ENCODE measurements around the gene DRP2.

Gene DRP2

DNA sequence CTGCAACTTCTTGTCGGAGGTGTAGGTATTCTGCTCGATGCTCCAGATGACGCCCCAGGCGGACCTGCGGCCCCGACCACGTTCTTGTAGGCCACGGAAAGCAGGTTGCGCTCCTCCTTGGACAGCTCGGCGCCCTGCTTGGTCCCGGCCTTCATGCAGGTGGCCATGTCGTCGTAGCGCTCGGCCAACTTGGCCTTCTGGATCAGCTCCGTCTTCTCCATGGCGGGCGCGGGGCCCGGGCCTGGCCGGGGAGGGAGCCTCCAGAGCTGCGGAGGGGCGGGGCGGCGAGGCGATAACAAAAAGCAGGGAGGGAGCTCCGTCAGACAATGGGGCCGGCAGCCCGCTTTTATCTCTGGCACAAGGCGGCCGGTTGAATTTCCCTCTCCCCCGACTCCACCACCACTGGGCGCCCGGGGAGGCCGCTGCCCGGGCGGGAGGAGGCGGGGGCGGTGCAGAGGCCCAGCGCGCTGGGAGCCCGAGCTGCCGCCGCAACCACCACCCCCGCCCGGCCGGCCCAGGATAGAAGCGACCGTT is 28.3 kb upstream of the DRP2 start:
- TF ChIP-seq HDGF (IDR thresholded peaks at IDR 0.05; ENCODE audit: borderline replicate concordance) (no peak), FOXK2 (IDR thresholded peaks at IDR 0.05) (no peak)
- DNase-seq (ENCODE audit: extremely low spot score): no peak
- CTCF ChIA-PET: no interaction called here
- POLR2A ChIA-PET: no interaction called here

DNA sequence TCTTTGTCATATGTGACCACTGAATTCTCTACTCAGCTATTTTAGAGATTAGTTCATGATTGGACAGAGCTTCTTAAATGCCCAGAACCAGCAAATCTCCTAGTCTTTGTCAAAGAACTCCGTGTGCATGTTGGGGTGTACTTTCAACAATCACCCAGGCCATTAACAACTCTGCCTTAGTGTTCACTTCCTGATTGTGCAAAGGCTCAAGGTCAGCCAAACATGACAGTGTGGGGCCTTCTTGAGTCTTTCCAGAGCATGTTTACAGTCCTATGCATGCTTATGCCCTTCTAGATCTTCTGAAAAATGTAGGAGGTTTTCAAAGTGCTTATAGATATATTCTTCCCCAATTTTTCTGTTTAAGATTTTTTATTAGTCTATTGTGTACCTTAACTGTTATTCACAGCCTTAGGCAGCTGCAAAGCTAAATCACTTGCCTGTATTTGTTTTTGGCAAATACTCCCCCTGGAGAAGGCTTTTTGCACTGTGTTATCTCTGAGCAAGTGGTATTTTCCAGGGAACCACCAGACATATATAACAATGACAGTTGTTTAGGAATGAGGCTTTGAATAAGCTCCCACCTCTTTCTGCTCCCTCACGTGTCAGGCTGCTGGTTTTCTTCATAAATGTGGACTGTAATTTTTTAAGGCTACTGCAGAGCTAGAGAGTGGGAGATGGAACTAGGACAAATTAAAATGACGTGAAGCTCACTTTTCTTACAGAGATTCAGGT is 24.0 kb upstream of the DRP2 start:
- DNase-seq (ENCODE audit: extremely low spot score): no peak
- TF ChIP-seq L3MBTL2 (conservative IDR thresholded peaks at IDR 0.05): no peak
- TF ChIP-seq BHLHE40 (IDR thresholded peaks at IDR 0.05; ENCODE audit: borderline replicate concordance): no peak
- TF ChIP-seq NFRKB (IDR thresholded peaks at IDR 0.05): no peak
- TF ChIP-seq TARDBP (IDR thresholded peaks at IDR 0.05): no peak
- no peak for TF ChIP-seq HDGF (IDR thresholded peaks at IDR 0.05; ENCODE audit: borderline replicate concordance)
- TF ChIP-seq FOXA1 (IDR thresholded peaks at IDR 0.05): no peak
- TF ChIP-seq ELF4 (IDR thresholded peaks at IDR 0.05): no peak
- POLR2A ChIA-PET: no interaction called here
- CTCF ChIA-PET: no interaction called here

DNA sequence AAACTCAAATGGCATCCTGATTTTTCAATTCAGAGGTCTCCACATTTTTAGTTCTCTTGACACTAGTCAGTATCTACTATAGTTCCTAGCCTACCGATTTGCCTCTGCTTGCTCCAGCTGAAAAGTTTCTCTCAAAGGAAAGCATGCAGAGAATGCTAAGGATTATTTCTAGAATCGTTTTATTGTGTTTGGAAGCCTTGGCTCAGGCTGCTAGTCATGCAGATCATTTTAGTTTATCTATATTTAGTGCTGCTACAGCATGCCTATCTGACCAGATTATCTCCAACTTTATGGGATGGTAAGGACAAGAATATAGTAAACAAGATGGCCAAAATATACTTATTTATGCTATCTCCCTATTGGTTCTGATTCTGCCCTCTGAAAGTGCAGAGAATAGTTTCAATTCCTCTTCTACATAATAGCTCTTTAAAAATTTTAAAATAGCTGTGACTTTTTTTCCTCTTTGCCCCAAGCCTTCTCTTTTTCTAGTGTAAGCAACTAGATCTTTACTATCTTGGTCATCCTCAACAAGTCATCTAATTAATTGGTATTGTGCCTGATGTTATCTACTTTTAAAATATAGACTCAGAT is 15.7 kb upstream of the DRP2 start:
- TF ChIP-seq, protein P1, sequence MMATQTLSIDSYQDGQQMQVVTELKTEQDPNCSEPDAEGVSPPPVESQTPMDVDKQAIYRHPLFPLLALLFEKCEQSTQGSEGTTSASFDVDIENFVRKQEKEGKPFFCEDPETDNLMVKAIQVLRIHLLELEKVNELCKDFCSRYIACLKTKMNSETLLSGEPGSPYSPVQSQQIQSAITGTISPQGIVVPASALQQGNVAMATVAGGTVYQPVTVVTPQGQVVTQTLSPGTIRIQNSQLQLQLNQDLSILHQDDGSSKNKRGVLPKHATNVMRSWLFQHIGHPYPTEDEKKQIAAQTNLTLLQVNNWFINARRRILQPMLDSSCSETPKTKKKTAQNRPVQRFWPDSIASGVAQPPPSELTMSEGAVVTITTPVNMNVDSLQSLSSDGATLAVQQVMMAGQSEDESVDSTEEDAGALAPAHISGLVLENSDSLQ (IDR thresholded peaks at IDR 0.05): no peak
- TF ChIP-seq HDGF (IDR thresholded peaks at IDR 0.05; ENCODE audit: borderline replicate concordance) (no peak), FOXM1 (IDR thresholded peaks at IDR 0.05; ENCODE audit: borderline replicate concordance) (no peak), NFRKB (IDR thresholded peaks at IDR 0.05) (no peak), SUZ12 (IDR thresholded peaks at IDR 0.05) (no peak), TARDBP (IDR thresholded peaks at IDR 0.05) (no peak), ELF4 (IDR thresholded peaks at IDR 0.05) (no peak), ARNT (IDR thresholded peaks at IDR 0.05) (no peak)
- POLR2A ChIA-PET: no interaction called here
- no peak for DNase-seq (ENCODE audit: extremely low spot score)
- CTCF ChIA-PET: no interaction called here

DNA sequence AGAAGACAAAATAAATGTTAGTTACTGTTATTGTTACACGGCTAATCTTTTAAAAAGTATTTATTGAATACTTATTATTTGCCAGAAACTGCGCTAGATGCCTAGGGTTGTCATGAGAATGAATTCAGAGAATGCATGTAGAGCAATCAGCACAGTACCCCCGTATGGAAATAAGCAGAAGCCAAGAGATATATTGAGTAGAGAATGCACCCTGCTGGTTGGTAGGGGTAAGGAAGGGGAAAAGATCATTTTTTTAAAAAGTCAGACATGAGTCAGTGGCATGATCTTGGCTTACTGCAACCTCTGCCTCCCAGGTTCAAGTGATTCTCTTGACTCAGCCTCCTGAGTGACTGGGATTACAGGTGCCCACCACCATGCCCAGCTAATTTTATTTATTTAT is 13.1 kb upstream of the DRP2 start:
- POLR2A ChIA-PET: no interaction called here
- no peak for TF ChIP-seq SUZ12 (IDR thresholded peaks at IDR 0.05)
- TF ChIP-seq ELF4 (IDR thresholded peaks at IDR 0.05): no peak
- no peak for TF ChIP-seq FOXA1 (IDR thresholded peaks at IDR 0.05)
- no peak for TF ChIP-seq NFRKB (IDR thresholded peaks at IDR 0.05)
- no peak for TF ChIP-seq TARDBP (IDR thresholded peaks at IDR 0.05)
- TF ChIP-seq HDGF (IDR thresholded peaks at IDR 0.05; ENCODE audit: borderline replicate concordance): no peak
- no peak for TF ChIP-seq L3MBTL2 (conservative IDR thresholded peaks at IDR 0.05)
- TF ChIP-seq LEF1 (IDR thresholded peaks at IDR 0.05; ENCODE audit: borderline replicate concordance): no peak
- TF ChIP-seq FOXK2 (IDR thresholded peaks at IDR 0.05): no peak
- TF ChIP-seq BHLHE40 (IDR thresholded peaks at IDR 0.05; ENCODE audit: borderline replicate concordance): no peak
- 0 out of 2 replicates have a peak, but pooled peaks have one; percentile 17 for TF ChIP-seq CTBP1 (IDR thresholded peaks at IDR 0.05; ENCODE audit: borderline replicate concordance)
- no peak for TF ChIP-seq FOXM1 (IDR thresholded peaks at IDR 0.05; ENCODE audit: borderline replicate concordance)
- TF ChIP-seq ARNT (IDR thresholded peaks at IDR 0.05): no peak
- peak; percentile 83 for TF ChIP-seq ZNF384 (IDR thresholded peaks at IDR 0.05)
- TF ChIP-seq, protein P1 (IDR thresholded peaks at IDR 0.05): no peak
- TF ChIP-seq SP1 (IDR thresholded peaks at IDR 0.05): no peak
- CTCF ChIA-PET: interaction anchor here (0.8 kb wide), 1 partner anchor 278 kb away, joined by 5 read pairs; the partner anchor contains the start of gene XKRX
- DNase-seq (ENCODE audit: extremely low spot score): peak; percentile 53

GRCh38 chrX:101208152-101208905 is 11.3 kb upstream of the DRP2 start:
- no peak for DNase-seq (ENCODE audit: extremely low spot score)
- POLR2A ChIA-PET: no interaction called here
- TF ChIP-seq HDGF (IDR thresholded peaks at IDR 0.05; ENCODE audit: borderline replicate concordance): no peak
- no peak for TF ChIP-seq NFRKB (IDR thresholded peaks at IDR 0.05)
- no peak for TF ChIP-seq ZNF384 (IDR thresholded peaks at IDR 0.05)
- TF ChIP-seq SP1 (IDR thresholded peaks at IDR 0.05): no peak
- no peak for TF ChIP-seq CTBP1 (IDR thresholded peaks at IDR 0.05; ENCODE audit: borderline replicate concordance)
- no peak for TF ChIP-seq ELF4 (IDR thresholded peaks at IDR 0.05)
- no peak for TF ChIP-seq FOXM1 (IDR thresholded peaks at IDR 0.05; ENCODE audit: borderline replicate concordance)
- TF ChIP-seq FOXA1 (IDR thresholded peaks at IDR 0.05): no peak
- no peak for TF ChIP-seq LEF1 (IDR thresholded peaks at IDR 0.05; ENCODE audit: borderline replicate concordance)
- no peak for TF ChIP-seq FOXK2 (IDR thresholded peaks at IDR 0.05)
- no peak for TF ChIP-seq SUZ12 (IDR thresholded peaks at IDR 0.05)
- TF ChIP-seq TARDBP (IDR thresholded peaks at IDR 0.05): no peak
- TF ChIP-seq ARNT (IDR thresholded peaks at IDR 0.05): no peak
- TF ChIP-seq L3MBTL2 (conservative IDR thresholded peaks at IDR 0.05): no peak
- no peak for TF ChIP-seq BHLHE40 (IDR thresholded peaks at IDR 0.05; ENCODE audit: borderline replicate concordance)
- TF ChIP-seq, protein P1 (IDR thresholded peaks at IDR 0.05): no peak
- CTCF ChIA-PET: no interaction called here
